Stimulated activated naive B cell treated with anti-CD40 and anti-IgM and Interleukin-4, amounts not matched to agents 10 μg/mL and 1 μg/mL and 100 μg/mL, for 72 hours (primary cell): ENCODE results near the gene FBXL15.

Experiments
- ATAC-seq, 2 donors: fragments of 150-1000 bp; cut with Tn5 transposase; replicated peaks; 2 replicates each; pipeline ENCODE4 v1.10.0; 2021; ENCODE audit warnings: moderate library complexity in 1 of 2
- DNase-seq: peaks from one replicate; pipeline ENCODE4 v3.0.0; 2021
- H3K27ac Mint-ChIP-seq: one replicate; pipeline ENCODE4 v1.8.0; 2022; ENCODE audit warnings: mild to moderate bottlenecking, mixed read lengths
- H3K27me3 Mint-ChIP-seq, 2 donors: one replicate each; pipeline ENCODE4 v1.8.0; 2022; ENCODE audit warnings: mixed read lengths in 2 of 2
- H3K36me3 Mint-ChIP-seq, 2 donors: one replicate each; pipeline ENCODE4 v1.8.0; 2022; ENCODE audit warnings: mixed read lengths in 2 of 2, mild to moderate bottlenecking in 1 of 2
- H3K4me1 Mint-ChIP-seq, 2 donors: one replicate each; pipeline ENCODE4 v1.8.0; 2022; ENCODE audit warnings: mixed read lengths in 2 of 2, mild to moderate bottlenecking in 1 of 2
- H3K4me3 Mint-ChIP-seq, 2 donors: one replicate each; pipeline ENCODE4 v1.8.0; 2022; ENCODE audit warnings: mild to moderate bottlenecking in 2 of 2, mixed read lengths in 2 of 2, moderate library complexity in 1 of 2
- H3K9me3 Mint-ChIP-seq, 2 donors: one replicate each; pipeline ENCODE4 v1.8.0; 2022; ENCODE audit warnings: mixed read lengths in 2 of 2, mild to moderate bottlenecking in 1 of 2

FBXL15 gene

DNA sequence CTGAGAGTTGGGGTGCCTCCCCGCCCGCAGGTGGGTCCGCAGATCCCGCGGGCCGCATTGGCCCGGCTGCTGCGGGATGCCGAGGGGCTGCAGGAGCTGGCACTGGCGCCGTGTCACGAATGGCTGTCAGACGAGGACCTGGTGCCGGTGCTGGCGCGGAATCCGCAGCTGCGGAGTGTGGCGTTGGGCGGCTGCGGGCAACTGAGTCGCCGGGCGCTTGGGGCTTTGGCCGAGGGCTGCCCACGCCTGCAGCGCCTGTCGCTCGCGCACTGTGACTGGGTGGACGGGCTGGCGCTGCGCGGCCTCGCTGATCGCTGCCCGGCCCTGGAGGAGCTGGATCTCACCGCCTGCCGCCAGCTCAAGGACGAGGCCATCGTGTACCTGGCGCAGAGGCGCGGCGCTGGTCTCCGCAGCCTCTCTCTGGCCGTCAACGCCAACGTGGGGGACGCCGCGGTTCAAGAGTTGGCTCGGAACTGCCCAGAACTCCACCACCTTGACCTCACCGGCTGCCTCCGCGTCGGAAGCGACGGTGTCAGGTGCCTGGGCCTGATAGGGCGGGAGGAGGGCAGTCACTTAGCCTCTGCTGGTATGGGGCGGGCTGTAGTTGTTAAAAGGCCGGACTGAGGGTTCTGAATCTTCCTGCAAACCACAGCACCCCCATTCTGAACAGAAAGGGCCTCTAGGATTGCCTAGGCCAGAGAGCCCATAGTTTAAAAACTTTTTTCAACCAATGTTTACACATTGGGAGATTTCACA, 1.3 kb downstream of the FBXL15 start:
- H3K9me3 Mint-ChIP-seq, result no peaks in the 10 kb centered on the region
- DNase-seq, result no peak
- peak overlapping the region; percentile 97 for H3K27ac Mint-ChIP-seq
- peak; percentile 17 to 20 for ATAC-seq
- peaks cover 20 to 21% of the 10 kb centered on the region in 2 donors for H3K27me3 Mint-ChIP-seq
- peaks cover 27 to 57% of the 10 kb centered on the region in 2 donors for H3K4me1 Mint-ChIP-seq
- H3K4me3 Mint-ChIP-seq, result peak overlapping the region; percentile 98 to 100
- peaks cover 22 to 31% of the 10 kb centered on the region in 2 donors for H3K36me3 Mint-ChIP-seq

DNA sequence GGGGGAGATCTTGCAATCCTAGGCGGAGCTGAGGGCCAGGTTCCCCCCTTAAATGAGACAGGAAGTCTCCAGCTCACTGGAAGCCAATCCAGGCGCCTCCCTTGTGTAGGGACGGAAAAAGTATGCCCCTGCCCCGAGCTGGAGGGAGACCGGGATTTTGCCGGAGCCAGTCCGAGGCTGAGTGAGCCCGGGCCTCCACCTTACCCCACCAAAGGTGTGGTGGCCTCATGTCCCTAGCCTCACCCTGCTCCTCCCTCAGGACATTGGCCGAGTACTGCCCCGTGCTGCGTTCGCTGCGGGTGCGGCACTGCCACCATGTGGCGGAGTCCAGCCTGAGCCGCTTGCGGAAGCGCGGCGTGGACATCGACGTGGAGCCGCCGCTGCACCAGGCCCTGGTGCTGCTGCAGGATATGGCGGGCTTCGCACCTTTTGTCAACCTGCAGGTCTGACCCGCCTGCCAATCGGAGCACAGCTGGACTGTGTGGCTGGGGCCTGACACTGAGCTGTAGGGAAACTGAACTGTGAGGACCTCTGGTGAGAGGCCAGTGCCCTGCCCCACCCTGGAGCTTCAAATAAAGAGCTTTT, 2.0 kb downstream of the FBXL15 start:
- Mint-ChIP-seq H3K4me3 (peak overlapping the region; percentile 98 to 100), H3K36me3 (peaks cover 29 to 38% of the 10 kb centered on the region in 2 donors), H3K27ac (peak overlapping the region; percentile 97), H3K4me1 (peaks cover 34 to 58% of the 10 kb centered on the region in 2 donors), H3K9me3 (no peaks in the 10 kb centered on the region), H3K27me3 (peaks cover 13 to 14% of the 10 kb centered on the region in 2 donors)
- ATAC-seq, result peak; percentile 43 to 53
- DNase-seq, result peak; percentile 68

DNA sequence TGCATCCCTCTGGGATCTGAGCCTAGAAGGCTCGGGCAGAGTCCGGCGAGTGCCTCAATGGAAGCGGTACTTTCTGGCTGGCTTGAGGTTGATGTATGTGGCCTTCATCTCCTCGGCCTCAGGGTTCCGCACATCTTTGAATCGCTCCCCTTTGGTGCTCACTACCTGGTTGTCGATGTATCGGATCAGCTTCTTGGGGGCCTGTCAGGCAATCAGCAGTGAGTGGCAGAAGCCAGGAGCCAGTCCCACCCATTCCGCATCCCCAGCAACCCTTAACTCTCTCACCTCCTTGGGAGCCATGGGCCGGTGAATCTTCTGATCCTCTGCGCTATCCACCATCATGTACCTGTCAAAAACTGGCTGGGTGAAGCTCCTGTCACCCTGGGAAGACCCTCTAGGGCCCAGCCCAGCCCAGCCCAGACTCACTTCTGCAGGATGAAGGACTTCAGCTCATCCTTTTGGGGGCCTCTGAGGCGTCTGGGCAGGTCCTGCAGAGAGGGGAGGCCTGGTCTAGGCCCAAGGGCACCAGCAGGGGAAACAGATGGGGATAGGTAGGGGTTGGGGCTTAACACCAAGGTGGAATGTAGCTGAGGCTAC, 2.8 kb downstream of the FBXL15 start:
- H3K36me3 Mint-ChIP-seq, result peaks cover 29 to 42% of the 10 kb centered on the region in 2 donors
- ATAC-seq (no peak), DNase-seq (no peak)
- no peaks in the 10 kb centered on the region for H3K9me3 Mint-ChIP-seq
- no peak overlapping the region for H3K27ac Mint-ChIP-seq
- peak overlapping the region; percentile 11 to 40 for H3K4me3 Mint-ChIP-seq
- peaks cover 32 to 60% of the 10 kb centered on the region in 2 donors for H3K4me1 Mint-ChIP-seq
- peaks cover 6 to 7% of the 10 kb centered on the region in 2 donors for H3K27me3 Mint-ChIP-seq

DNA sequence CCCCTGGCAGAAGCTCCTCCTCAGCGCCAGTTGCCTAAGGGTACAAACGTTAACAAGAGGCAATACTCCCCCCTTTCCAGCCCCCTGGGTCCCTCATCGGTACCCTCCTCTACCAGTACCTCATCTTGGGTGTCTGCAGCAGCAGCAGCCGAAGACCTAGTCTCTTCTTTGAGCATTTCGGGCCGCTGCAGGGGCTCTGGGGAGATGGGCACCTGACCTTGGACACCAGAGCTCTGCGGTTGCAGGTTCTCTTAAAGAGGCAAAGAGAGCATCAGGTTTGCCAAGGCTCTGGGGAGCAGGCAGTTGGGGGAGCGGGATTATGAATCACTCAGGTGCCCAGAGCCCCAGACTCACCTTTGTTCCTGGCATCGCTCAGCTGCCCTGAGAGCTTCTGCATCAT, 3.5 kb downstream of the FBXL15 start:
- peaks cover 29 to 43% of the 10 kb centered on the region in 2 donors for H3K36me3 Mint-ChIP-seq
- peaks cover 1 to 2% of the 10 kb centered on the region in 2 donors for H3K27me3 Mint-ChIP-seq
- no peak overlapping the region for H3K4me3 Mint-ChIP-seq
- ATAC-seq (no peak), DNase-seq (no peak)
- H3K27ac Mint-ChIP-seq, result no peak overlapping the region
- H3K4me1 Mint-ChIP-seq, result peaks cover 29 to 55% of the 10 kb centered on the region in 2 donors
- no peaks in the 10 kb centered on the region for H3K9me3 Mint-ChIP-seq

GRCh38 chr10:102424916-102425315, 4.3 kb downstream of the FBXL15 start:
- peaks cover 23 to 48% of the 10 kb centered on the region in 2 donors for H3K4me1 Mint-ChIP-seq
- no peak overlapping the region for H3K4me3 Mint-ChIP-seq
- DNase-seq, result no peak
- H3K9me3 Mint-ChIP-seq, result no peaks in the 10 kb centered on the region
- H3K36me3 Mint-ChIP-seq, result peaks cover 29 to 43% of the 10 kb centered on the region in 2 donors
- no peak for ATAC-seq
- H3K27me3 Mint-ChIP-seq, result no peaks in the 10 kb centered on the region
- H3K27ac Mint-ChIP-seq, result no peak overlapping the region

GRCh38 chr10:102425444-102425843, 4.8 kb downstream of the FBXL15 start:
- DNase-seq, result no peak
- Mint-ChIP-seq H3K27me3 (no peaks in the 10 kb centered on the region), H3K4me3 (no peak overlapping the region), H3K4me1 (peaks cover 23 to 42% of the 10 kb centered on the region in 2 donors), H3K36me3 (peaks cover 29 to 43% of the 10 kb centered on the region in 2 donors), H3K9me3 (no peaks in the 10 kb centered on the region), H3K27ac (peak overlapping the region; percentile 21)
- ATAC-seq, result no peak

- H3K4me3 Mint-ChIP-seq, result no peak overlapping the region
- no peak for DNase-seq
- ATAC-seq, result no peak
- H3K27me3 Mint-ChIP-seq, result no peaks in the 10 kb centered on the region
- peaks cover 36 to 43% of the 10 kb centered on the region in 2 donors for H3K36me3 Mint-ChIP-seq
- H3K9me3 Mint-ChIP-seq, result no peaks in the 10 kb centered on the region
- H3K27ac Mint-ChIP-seq, result no peak overlapping the region
- peaks cover 28 to 45% of the 10 kb centered on the region in 2 donors for H3K4me1 Mint-ChIP-seq
Measured at GRCh38 chr10:102426803-102427287, 6.2 kb downstream of the FBXL15 start.

DNA sequence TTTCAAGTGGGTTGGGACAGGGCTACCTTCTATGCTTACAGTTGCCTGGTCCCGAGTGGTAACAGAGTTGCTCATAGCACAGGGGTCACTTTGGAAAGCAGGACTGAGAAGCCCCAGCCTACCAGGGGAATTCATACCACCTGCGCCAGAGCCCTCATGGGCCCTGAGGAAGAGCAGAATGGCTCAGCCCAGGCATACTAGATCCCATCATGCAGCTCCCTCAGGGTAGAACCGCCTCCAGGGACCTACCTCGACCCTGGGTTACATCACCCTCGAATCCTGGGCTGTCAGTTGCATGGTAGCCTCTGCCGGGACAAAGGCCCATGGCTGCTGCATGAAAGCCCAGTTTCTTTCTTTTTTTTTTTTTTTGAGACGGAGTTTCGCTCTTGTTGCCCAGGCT, 8.8 kb downstream of the FBXL15 start:
- H3K4me1 Mint-ChIP-seq, result peaks cover 30 to 43% of the 10 kb centered on the region in 2 donors

DNA sequence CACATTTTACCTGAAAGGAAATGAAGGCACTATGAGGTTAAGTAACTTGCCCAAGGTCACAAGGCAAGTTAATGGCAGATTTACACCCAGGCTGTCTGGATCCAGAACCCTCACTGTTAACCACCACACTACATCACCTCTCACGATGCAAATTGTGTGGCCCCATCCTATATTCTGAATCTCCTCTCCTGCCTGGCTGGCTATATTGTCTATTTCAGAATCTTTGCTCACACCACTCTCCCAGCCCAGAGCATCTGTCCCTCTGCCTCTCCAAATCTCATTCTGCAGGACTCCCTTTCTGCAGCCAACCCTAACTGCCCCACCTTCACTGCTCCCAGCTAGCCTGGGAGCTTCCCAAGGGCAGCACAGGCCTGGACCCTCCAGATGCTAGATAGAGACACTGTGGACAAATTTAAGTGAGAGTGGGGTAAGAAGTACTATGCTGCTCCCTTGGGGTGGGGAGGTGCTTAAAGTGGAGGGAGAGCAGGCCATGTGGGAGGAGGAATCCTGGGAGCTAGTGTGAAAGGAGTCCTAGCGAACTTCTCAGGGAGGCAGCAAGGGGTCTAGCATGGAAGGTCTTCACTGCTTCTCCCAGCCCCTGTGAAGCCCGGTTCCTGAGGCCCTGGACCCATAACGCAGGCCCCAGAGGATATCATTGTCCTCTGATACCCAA, 11.0 kb downstream of the FBXL15 start:
- ATAC-seq, result no peak
- H3K9me3 Mint-ChIP-seq, result no peaks in the 10 kb centered on the region
- H3K27ac Mint-ChIP-seq, result peak overlapping the region; percentile 94
- H3K4me3 Mint-ChIP-seq, result peak overlapping the region; percentile 93 to 96
- H3K4me1 Mint-ChIP-seq, result peaks cover 34 to 56% of the 10 kb centered on the region in 2 donors
- peaks cover 14 to 17% of the 10 kb centered on the region in 2 donors for H3K36me3 Mint-ChIP-seq
- DNase-seq, result no peak
- no peaks in the 10 kb centered on the region for H3K27me3 Mint-ChIP-seq

More for the DNA sequence above, 8.8 kb downstream of the FBXL15 start:
- no peak overlapping the region for H3K27ac Mint-ChIP-seq
- H3K9me3 Mint-ChIP-seq, result no peaks in the 10 kb centered on the region
- H3K36me3 Mint-ChIP-seq, result peaks cover 27 to 32% of the 10 kb centered on the region in 2 donors
- H3K27me3 Mint-ChIP-seq, result no peaks in the 10 kb centered on the region
- no peak for ATAC-seq
- H3K4me3 Mint-ChIP-seq, result no peak overlapping the region
- DNase-seq, result no peak

DNA sequence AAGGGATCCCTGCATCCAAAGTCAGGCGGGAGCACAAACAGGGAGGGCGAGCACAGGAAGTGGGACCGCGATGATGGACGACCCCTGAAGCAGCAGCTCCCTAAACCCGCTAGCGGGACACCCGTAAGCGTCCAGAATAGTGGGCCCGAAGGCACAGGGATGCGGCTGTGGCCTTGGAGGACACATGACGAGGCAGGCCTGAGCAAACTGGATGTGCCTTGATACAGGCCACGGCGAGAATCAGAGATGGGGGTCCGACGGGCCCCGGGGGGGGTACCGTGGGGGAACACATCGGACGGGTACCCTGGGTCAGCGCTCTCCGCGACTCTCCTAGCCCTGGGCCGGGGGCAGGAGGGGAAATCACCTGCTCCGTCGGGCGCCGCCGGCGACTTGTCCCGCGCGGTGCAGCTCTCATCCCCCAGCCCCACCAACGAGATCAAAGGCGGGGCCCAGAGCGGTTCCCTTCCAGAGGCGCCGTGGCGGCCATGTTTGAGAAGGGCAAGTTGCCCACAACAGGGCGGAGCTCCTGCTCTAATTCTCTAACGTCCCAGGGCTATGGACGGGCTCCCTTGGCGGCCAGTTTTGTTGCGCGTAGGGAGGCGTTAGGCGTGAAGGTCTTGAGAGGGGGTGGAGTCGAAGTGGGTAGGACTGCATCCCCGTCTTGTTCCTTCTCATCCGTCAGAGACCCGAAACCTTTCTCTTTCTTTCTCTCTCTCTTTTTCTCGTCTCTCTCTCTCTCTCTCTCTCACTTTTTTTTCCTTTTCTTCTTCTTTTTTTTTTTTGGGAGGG, 11.7 kb downstream of the FBXL15 start, which contains the start of gene CUEDC2:
Gene CUEDC2 (minus strand): TSS at position 413 of the 789 bp plus-strand sequence. CDS start 7,386 bp downstream, outside the sequence.
- peak; percentile 96 for DNase-seq
- H3K4me1 Mint-ChIP-seq, result peaks cover 31 to 52% of the 10 kb centered on the region in 2 donors
- peaks cover 10 to 12% of the 10 kb centered on the region in 2 donors for H3K36me3 Mint-ChIP-seq
- H3K27me3 Mint-ChIP-seq, result no peaks in the 10 kb centered on the region
- ATAC-seq, result peak; percentile 93 to 97
- peak within 1 kb of the TSS; percentile 94 for H3K27ac Mint-ChIP-seq
- H3K4me3 Mint-ChIP-seq, result peak within 1 kb of the TSS; percentile 93 to 96
- H3K9me3 Mint-ChIP-seq, result no peaks in the 10 kb centered on the region

- Mint-ChIP-seq H3K4me1 (peaks cover 30 to 47% of the 10 kb centered on the region in 2 donors), H3K9me3 (no peaks in the 10 kb centered on the region), H3K4me3 (peak overlapping the region; percentile 93 to 96), H3K36me3 (peaks cover 7% of the 10 kb centered on the region in 2 donors), H3K27me3 (no peaks in the 10 kb centered on the region), H3K27ac (peak overlapping the region; percentile 94)
- no peak for ATAC-seq
- DNase-seq, result no peak
Measured at GRCh38 chr10:102433619-102434046, 13.0 kb downstream of the FBXL15 start.

GRCh38 chr10:102434394-102435132, 13.9 kb downstream of the FBXL15 start:
- ATAC-seq, result no peak
- Mint-ChIP-seq H3K36me3 (peaks cover 7% of the 10 kb centered on the region in 2 donors), H3K9me3 (no peaks in the 10 kb centered on the region), H3K27ac (peak overlapping the region; percentile 10), H3K27me3 (no peaks in the 10 kb centered on the region), H3K4me1 (peaks cover 30 to 47% of the 10 kb centered on the region in 2 donors), H3K4me3 (peak overlapping the region; percentile 5 to 82)
- no peak for DNase-seq

DNA sequence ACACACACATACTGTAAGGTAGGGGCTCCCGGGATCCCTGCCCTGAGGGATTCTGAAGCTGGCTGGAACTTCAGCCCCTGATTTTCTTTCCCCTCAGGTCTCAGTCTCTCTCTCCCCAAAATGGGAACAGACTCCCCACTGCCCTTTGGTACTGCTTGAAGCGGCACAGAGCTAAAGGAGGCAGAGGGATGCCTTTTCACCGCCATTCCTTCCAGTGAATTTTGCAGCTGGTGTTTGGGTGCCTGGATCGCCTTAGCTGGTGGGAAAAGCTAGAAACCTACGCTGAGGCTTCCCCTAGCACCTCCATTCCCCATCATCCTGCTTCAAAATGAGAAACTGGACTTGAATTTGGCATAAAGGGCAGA, 14.5 kb downstream of the FBXL15 start:
- no peaks in the 10 kb centered on the region for H3K27me3 Mint-ChIP-seq
- peaks cover 7% of the 10 kb centered on the region in 2 donors for H3K36me3 Mint-ChIP-seq
- DNase-seq (no peak), ATAC-seq (no peak)
- no peaks in the 10 kb centered on the region for H3K9me3 Mint-ChIP-seq
- H3K4me3 Mint-ChIP-seq, result peak overlapping the region; percentile 74 to 82
- peaks cover 30 to 47% of the 10 kb centered on the region in 2 donors for H3K4me1 Mint-ChIP-seq
- H3K27ac Mint-ChIP-seq, result peak overlapping the region; percentile 10
